Stimulated activated CD8-positive, alpha-beta memory T cell treated with anti-CD3 and anti-CD28 coated beads, Interleukin-12 subunit alpha, Interleukin-12 subunit beta, amount 100 ng/mL, for 24 hours (primary cell): ENCODE results near the gene GZMH.
"Not testable (repeated sequence)": the region's sequence is repeated elsewhere in the genome, so short reads cannot be mapped to it uniquely, and the experiment has no call there.

ENCODE experiments used
- DNase-seq: peaks from one replicate; pipeline ENCODE4 v3.0.0-alpha.2; 2020; ENCODE audit errors: extremely low read depth

GZMH gene

GRCh38 chr14:24609655-24610344 is at the start of gene GZMH:
GZMH (minus strand) TSS chr14:24609685; CDS start chr14:24609613, 72 bp downstream.
- DNase-seq = no peak

- DNase-seq = not testable (repeated sequence)
Observed at GRCh38 chr14:24648361-24648760, 38.9 kb upstream of the GZMH start.

GRCh38 chr14:24639905-24640304 is 30.4 kb upstream of the GZMH start:
- no peak for DNase-seq

- DNase-seq = no peak
Observed at GRCh38 chr14:24639270-24639669, 29.8 kb upstream of the GZMH start.

- peak; percentile 68 for DNase-seq
Observed at GRCh38 chr14:24634158-24634557, 24.7 kb upstream of the GZMH start, which contains the start of gene GZMB. GZMB (minus strand) TSS chr14:24634190; CDS start chr14:24634160, 30 bp downstream.

GRCh38 chr14:24633353-24633752 is 23.9 kb upstream of the GZMH start:
- no peak for DNase-seq

GRCh38 chr14:24632761-24633160 is 23.3 kb upstream of the GZMH start:
- DNase-seq = no peak

GRCh38 chr14:24632336-24632735 is 22.9 kb upstream of the GZMH start:
- DNase-seq = no peak

- DNase-seq = no peak
Observed at GRCh38 chr14:24631749-24632335, 22.4 kb upstream of the GZMH start.

- DNase-seq = no peak
Observed at GRCh38 chr14:24630872-24631477, 21.5 kb upstream of the GZMH start.

GRCh38 chr14:24630087-24630871 is 20.8 kb upstream of the GZMH start:
- DNase-seq = no peak

GRCh38 chr14:24629521-24629920 is 20.0 kb upstream of the GZMH start:
- DNase-seq = no peak

- DNase-seq = no peak
Observed at GRCh38 chr14:24613747-24614146, 4.3 kb upstream of the GZMH start.

GRCh38 chr14:24613241-24613640 is 3.8 kb upstream of the GZMH start:
- no peak for DNase-seq

- no peak for DNase-seq
Observed at GRCh38 chr14:24612196-24612595, 2.7 kb upstream of the GZMH start.

GRCh38 chr14:24607635-24608514 is 1.6 kb downstream of the GZMH start:
- DNase-seq = no peak

- no peak for DNase-seq
Observed at GRCh38 chr14:24607081-24607480, 2.4 kb downstream of the GZMH start.

GRCh38 chr14:24606297-24606696 is 3.2 kb downstream of the GZMH start:
- no peak for DNase-seq

- DNase-seq = peak; percentile 34
Observed at GRCh38 chr14:24605435-24606190, 3.9 kb downstream of the GZMH start.

- no peak for DNase-seq
Observed at GRCh38 chr14:24597403-24597802, 12.1 kb downstream of the GZMH start.
